H1 (cell line): ENCODE data around the gene GSTCD. TPM values are rescaled to one million over a fixed set of nuclear protein-coding genes. Genes with fewer than 3 reads are reported as not detected.

ENCODE experiments used
- POU5F1 ChIP-seq: IDR thresholded peaks from 2 replicates; pipeline ENCODE4 v1.6.1; 2011; ENCODE audit warnings: low read depth, mild to moderate bottlenecking, low read length, moderate library complexity
- polyA plus RNA-seq, 7 experiments: library from polyadenylated mRNA; depleted of rRNA in 3 of 7; stranded (reverse) in 5 of 7; unstranded in 2 of 7; fragments of >200 nt in 5 of 7; fragments of 200-250 nt in 2 of 7; gene quantifications; 1 replicate in 5 of 7; 2 replicates in 1 of 7; 4 replicates in 1 of 7; pipeline versions ENCODE4 v1.2.1 to v1.2.3, GENCODE V29; 2011 to 2013; ENCODE audit warnings: missing spikeins in 2 of 7, mixed read lengths in 2 of 7
- total RNA-seq: library from RNA; stranded (reverse); fragmentation: NEBNext Ultra II Directional; extraction: Animal tissue kit (Norgen Biotek cat#: 25700); gene quantifications from 2 replicates; pipeline ENCODE4 v1.2.1, GENCODE V29; 2021

The GSTCD gene
- total and polyA plus RNA-seq, 2 of the 8 experiments (the other 6 are each of a cell fraction or from before 2014, with no cell fraction given): 8.5 to 24.6 TPM

- no peak for TF ChIP-seq POU5F1
Measured at GRCh38 chr4:105807496-105807895, 98.9 kb downstream of the GSTCD start (continued).
